Activated CD8-positive, alpha-beta memory T cell treated with anti-CD3 and anti-CD28 coated beads for 48 hours (primary cell): ENCODE data around the gene CAVIN2.

Source experiments
- DNase-seq, 3 experiments: peaks; one replicate each; pipeline ENCODE4 v3.0.0-alpha.2; 2020; ENCODE audit warnings: low read depth in 2 of 3, low spot score in 2 of 3

Gene CAVIN2

GRCh38 chr2:191864628-191865374 is 17.9 kb upstream of the CAVIN2 start:
- no peak for DNase-seq

GRCh38 chr2:191863988-191864387 is 17.1 kb upstream of the CAVIN2 start:
- DNase-seq = no peak

- no peak for DNase-seq
These were observed 15.4 kb upstream of the CAVIN2 start for GRCh38 chr2:191862156-191862775.

- DNase-seq = no peak
These were observed 14.0 kb upstream of the CAVIN2 start for GRCh38 chr2:191860760-191861466.

- no peak for DNase-seq
These were observed 12.8 kb upstream of the CAVIN2 start for GRCh38 chr2:191859681-191860080.

- no peak for DNase-seq
These were observed 11.0 kb upstream of the CAVIN2 start for GRCh38 chr2:191857886-191858285.

- no peak for DNase-seq
These were observed 10.4 kb upstream of the CAVIN2 start for GRCh38 chr2:191857259-191857805.

DNA sequence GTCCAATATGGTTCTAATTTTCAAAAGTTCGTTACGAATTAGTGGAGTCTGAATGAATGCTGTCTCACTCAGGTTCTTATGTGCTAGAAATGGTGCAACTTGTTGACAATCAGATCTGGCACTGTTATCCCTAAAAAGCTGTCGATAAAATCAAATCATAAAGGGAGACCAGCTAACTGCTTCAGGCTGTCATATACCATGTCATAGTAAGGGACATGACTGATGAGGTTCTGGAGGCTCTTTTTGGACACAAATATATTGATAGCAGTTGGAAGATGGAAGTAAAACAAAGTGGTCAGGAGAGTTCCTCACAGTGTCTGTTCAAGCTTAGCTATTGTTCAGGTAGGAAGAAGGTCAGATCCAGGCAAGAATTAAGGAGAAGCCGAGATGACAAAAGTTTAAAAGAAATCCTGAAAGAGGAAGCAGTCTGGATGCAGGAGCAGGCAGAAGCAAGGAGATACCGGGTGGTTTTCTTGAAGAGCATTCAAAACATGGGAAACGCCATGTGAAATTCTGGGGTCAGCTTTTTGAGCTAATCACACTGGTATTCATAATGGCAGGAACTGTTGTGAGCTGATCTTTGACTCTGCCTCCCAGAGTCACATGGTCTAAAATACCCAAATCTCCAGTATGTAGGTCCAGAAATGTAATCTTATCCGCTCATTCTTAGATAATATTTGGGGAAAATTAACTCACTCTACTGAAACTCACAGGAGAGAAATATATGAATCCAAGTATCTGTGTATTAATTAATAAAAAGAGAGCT is 9.4 kb upstream of the CAVIN2 start:
- DNase-seq = no peak

DNA sequence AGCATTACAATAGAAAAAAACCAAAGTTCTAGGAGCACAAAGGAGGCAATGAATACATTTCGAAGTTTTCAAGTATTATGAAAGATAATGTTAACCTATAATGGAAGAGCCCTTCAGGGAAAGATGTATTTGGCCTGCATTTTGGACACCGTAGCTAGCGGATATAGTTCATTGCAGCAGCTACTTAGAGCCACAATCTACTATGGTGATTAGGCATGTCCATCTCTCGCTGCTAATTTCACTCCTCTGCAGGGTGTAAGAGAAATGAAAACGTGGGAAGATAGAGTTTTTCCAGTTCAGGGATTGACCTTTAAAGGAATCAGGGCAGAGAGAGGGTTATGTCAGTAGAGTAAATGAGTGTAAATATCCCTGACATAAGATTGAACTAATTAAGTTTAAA is 8.5 kb upstream of the CAVIN2 start:
- no peak for DNase-seq

- no peak for DNase-seq
These were observed 7.8 kb upstream of the CAVIN2 start for GRCh38 chr2:191854382-191855372.

GRCh38 chr2:191853843-191854242 is 7.0 kb upstream of the CAVIN2 start:
- DNase-seq = no peak

DNA sequence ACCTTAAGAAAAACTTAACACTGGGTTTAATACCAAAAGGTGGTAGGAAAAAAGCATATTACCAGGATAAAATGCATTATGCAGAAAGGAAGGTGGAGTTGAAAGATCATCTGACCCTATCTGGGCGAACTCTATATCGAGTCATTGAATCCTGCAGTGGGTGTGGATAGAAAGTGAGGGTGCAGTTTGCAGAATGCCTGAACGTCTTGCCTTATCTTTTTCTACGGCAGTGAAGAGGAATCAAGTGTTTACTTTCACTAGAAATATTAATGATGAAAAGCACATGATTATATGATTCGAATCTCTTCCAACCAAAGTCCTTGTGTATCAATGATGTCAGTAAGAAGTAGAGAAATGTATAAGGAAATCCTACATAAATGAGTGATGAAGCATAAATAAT is 4.3 kb upstream of the CAVIN2 start:
- no peak for DNase-seq

DNA sequence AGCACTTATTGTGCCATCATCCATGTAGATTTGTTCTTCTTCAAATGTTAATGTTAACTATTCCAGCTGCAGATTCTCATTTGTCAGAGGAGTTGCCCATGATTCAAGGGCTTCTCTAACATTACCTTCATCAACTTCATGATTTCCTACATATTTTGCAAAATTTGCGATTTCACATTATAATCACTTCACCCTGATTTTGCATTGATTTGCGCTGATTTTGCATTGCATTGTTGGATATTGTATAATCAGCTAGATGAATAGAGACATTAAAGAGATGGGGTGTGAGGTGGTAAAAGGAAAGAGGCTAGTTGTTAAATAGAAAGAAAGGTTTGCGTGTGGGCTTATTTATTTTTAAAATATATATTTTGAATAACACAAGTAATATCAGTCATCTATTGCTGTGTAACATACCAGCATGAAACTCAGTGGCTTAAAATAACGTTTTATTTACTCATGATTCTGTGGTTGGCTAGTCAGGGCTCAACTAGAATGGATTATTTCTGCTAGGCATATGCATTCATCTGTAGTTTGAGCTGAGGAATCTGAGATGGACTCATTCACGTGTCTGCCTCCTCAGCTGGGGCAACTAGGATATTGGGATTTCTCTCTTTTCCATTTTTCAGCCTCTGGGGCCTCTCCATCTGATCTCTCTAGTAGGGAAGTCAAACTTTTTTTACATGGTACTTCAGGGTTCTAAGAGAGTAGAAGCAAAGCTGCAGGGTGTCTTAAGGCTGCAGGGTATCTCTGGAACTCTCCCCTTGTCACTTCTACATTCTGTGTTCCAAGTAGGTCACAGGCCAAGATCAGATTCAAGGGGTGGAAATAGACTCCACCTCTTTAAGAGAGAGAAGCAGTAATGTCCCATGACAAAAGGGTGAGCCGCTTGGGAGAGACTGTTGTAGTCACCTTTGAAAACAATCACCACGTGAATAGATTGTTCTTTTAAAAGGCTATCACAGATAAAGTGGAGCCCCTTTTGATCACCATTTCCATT is 2.2 kb upstream of the CAVIN2 start:
- DNase-seq = no peak

GRCh38 chr2:191847764-191848163 is 876 bp upstream of the CAVIN2 start:
- no peak for DNase-seq

- no peak for DNase-seq
These were observed 893 bp downstream of the CAVIN2 start for GRCh38 chr2:191845876-191846514.

GRCh38 chr2:191845248-191845715 is 1.6 kb downstream of the CAVIN2 start:
- no peak for DNase-seq

GRCh38 chr2:191844706-191845105 is 2.2 kb downstream of the CAVIN2 start:
- DNase-seq = no peak

- DNase-seq = no peak
These were observed 6.0 kb downstream of the CAVIN2 start for GRCh38 chr2:191840921-191841320.
